IMR-90 (cell line): ENCODE measurements around the gene STAT4. TPM values are rescaled to one million over a fixed set of nuclear protein-coding genes. Genes with fewer than 3 reads are reported as not detected.

Experiments used
- CTCF ChIP-seq: conservative IDR thresholded peaks from 2 replicates; pipeline ENCODE4 v1.5.1; 2012; ENCODE audit warnings: mild to moderate bottlenecking, low read depth, low read length, improper control_type of control experiment
- MAFK ChIP-seq: IDR thresholded peaks from 2 replicates; pipeline ENCODE4 v1.6.1; 2012; ENCODE audit warnings: low read depth, low read length, improper control_type of control experiment
- MXI1 ChIP-seq: IDR thresholded peaks from 2 replicates; pipeline ENCODE4 v1.6.1; 2012; ENCODE audit warnings: low read depth, mild to moderate bottlenecking, low read length, moderate library complexity, borderline replicate concordance
- polyA plus RNA-seq, 3 experiments: library from polyadenylated mRNA; depleted of rRNA; stranded (reverse); fragments of >200 nt; gene quantifications; 2 replicates each; pipeline ENCODE4 v1.2.3, GENCODE V29; 2012; ENCODE audit warnings: low replicate concordance in 1 of 3
- total RNA-seq: library from RNA; depleted of rRNA; stranded (reverse); fragments of >200 nt; gene quantifications from 2 replicates; pipeline ENCODE4 v1.2.3, GENCODE V29; 2012
- TF ChIP-seq, protein P1 (sequence below): fragments of 150-350 bp; IDR thresholded peaks from 2 replicates; pipeline ENCODE4 v1.6.1; 2017; ENCODE audit warnings: mild to moderate bottlenecking, antibody characterized with exemption, low read length, low read depth

The STAT4 gene
- total and polyA plus RNA-seq, 2 of the 4 experiments (the other 2 are of a cell fraction): 0.36 to 0.48 TPM

- TF ChIP-seq CTCF (no peak), MXI1 (no peak), MAFK (no peak)
- TF ChIP-seq, protein P1, sequence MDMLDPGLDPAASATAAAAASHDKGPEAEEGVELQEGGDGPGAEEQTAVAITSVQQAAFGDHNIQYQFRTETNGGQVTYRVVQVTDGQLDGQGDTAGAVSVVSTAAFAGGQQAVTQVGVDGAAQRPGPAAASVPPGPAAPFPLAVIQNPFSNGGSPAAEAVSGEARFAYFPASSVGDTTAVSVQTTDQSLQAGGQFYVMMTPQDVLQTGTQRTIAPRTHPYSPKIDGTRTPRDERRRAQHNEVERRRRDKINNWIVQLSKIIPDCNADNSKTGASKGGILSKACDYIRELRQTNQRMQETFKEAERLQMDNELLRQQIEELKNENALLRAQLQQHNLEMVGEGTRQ: no peak
These were observed 119.5 kb downstream of the STAT4 start (continued) for GRCh38 chr2:191031256-191031655.
